GM21825 (cell line): ENCODE results near the gene IQSEC2.

ENCODE experiments used
- ATAC-seq: cut with Tn5 transposase; IDR thresholded peaks from one replicate; pipeline ENCODE4 v1.9.1; 2021; ENCODE audit warnings: mild to moderate bottlenecking, moderate library complexity; ENCODE audit not compliant: unreplicated experiment

Gene IQSEC2

GRCh38 chrX:53249408-53250042 lies 31.9 kb downstream of the IQSEC2 start:
- no peak for ATAC-seq

GRCh38 chrX:53247928-53248327 lies 33.5 kb downstream of the IQSEC2 start:
- no peak for ATAC-seq

DNA sequence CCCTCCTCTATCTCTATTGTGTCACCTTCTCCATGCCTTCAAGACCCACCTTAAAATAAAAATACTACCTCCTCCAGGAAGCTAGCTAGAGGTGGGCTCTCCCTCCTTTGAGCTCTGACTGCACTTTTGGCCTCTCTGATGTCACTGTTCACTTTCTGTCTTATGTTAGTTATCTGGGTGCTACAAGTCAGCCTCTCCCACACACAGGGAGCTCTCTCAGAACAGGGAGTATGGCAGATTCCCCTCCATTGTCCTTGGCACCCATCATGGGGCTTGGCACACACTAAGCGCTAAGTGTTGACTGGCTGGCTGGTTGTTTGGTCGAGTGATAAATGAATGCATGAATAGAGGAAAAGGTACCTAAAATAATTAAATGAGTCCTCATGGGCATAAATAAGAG lies 35.2 kb downstream of the IQSEC2 start:
- no peak for ATAC-seq

- no peak for ATAC-seq
These were observed 36.8 kb downstream of the IQSEC2 start for GRCh38 chrX:53244610-53245009.

GRCh38 chrX:53242310-53242709 lies 39.1 kb downstream of the IQSEC2 start:
- ATAC-seq, result no peak

DNA sequence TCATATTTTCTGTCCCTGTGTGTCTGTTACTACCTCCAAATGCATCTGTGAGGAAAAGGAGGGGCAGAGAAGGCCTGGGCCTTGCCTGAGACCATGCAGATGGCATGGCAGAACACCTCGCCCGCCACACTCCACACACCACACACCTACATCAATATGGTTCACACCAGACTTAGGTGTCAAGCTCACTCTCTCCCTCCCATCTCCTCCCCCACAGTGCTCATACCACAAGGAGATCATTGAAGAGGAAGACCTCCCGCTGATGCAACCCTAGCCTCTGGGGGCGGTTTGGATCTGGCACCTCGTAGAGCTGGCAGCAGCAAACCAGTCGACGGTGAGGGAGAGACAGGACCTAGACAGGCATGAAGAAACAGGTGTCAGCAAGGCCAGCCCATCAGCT lies 39.8 kb downstream of the IQSEC2 start:
- no peak for ATAC-seq

GRCh38 chrX:53239474-53239873 lies 41.9 kb downstream of the IQSEC2 start:
- no peak for ATAC-seq

- no peak for ATAC-seq
These were observed 44.3 kb downstream of the IQSEC2 start for GRCh38 chrX:53237056-53237455.

DNA sequence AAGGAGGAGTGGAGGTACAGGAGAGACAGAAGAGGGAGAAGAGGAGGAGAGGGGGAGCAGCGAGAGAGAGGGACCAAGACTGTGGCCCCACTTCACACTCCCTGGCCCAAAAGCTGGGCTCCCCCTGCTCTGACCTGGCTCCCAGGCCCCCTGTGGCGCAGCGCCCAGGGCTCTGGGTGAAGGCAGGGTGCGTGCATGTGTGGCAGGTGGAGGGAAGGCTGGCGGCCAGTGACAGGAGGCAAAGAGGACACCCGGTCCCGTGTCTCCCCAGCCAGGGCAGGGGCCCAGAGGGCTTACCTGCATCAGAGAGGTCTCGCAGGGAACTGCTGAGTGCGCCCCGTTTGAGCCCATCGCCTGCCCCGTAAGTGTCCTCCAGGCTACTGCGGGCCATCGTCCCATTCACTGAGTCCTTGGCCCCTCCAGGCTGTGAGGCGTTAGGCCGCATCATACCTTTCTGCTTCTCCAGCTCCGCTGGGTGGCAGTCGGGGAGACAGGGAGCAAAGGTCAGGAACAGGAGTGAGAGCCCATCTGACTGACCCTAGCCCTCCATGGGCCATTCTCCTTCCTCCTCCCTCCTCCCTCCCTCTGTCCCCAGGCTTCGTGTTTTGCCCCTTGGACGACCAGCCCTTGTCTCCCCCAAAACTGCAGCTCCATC lies 45.2 kb downstream of the IQSEC2 start:
- ATAC-seq, result no peak

GRCh38 chrX:53235566-53235965 lies 45.8 kb downstream of the IQSEC2 start:
- no peak for ATAC-seq

DNA sequence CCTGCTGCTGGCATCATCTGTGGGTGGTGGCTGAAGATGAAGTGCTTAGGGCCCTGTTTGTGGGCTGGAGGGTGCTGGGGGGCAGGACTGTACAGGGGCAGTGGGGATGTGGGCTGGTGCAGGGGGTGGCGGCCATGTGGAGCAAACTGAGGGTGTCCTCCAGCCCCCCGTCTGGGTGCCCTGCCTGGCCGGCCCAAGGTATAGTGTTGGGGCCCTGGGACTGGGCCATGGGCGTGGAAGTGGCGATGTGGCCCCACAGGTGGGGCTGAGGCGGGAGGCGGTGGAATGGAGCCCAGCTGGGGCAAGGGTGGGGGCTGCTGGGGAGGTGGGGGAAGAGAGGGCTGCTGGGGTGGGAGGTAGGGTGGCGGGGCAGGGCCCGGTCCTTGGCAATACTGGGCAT lies 46.9 kb downstream of the IQSEC2 start:
- no peak for ATAC-seq

DNA sequence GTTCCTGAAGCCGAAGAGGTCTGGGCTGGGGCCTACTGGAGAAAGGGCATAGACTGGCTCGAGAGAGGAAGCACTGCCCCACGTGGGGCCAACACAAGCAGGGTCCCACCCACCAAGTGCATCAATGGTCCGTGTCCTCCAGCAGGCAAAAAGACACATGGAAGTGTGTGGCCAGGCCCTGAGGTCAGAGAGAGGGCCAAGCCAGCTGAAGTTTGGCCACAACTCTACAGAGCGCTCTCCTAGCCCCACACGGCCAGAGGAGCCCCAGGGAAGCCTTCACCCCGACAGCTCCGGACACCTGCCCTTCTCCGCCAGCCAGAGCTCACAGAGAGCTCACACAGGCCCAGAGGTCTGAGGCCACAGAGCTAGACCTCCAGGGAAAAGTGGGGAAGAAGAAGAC lies 47.8 kb downstream of the IQSEC2 start:
- ATAC-seq, result no peak

GRCh38 chrX:53230116-53230515 lies 51.3 kb downstream of the IQSEC2 start:
- ATAC-seq, result no peak

DNA sequence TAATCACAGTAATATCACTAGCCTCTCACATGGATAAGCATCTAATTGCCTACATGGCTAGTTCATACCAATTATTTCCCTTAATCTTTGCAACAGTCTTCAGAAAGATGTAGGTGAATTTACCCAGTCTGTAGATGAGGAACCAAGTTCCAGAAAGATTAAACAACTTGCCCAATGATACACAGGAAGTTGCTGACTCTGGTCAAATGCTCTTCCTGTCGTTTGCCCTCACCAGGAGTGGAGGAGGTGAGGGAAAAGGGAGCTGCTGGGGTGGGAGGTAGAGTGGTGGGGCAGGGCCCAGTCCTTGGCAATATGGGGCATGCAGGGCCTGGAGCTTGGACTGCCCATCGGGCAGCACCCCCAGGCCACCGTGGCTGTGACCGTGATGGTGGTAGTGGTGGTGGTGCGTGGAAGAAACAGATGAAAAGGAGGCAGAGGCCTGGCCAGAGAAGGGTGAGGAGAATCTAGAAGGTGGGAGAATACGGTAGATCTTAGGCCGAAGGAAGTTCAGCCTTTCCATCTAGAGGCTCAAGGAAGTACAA lies 54.1 kb downstream of the IQSEC2 start:
- no peak for ATAC-seq

GRCh38 chrX:53224860-53225797 lies 56.3 kb downstream of the IQSEC2 start, which contains the start of gene KDM5C:
Gene KDM5C, minus strand, starts transcription at chrX:53225207. Its CDS starts 318 bp downstream, at chrX:53224889.
- peak; percentile 80 for ATAC-seq

DNA sequence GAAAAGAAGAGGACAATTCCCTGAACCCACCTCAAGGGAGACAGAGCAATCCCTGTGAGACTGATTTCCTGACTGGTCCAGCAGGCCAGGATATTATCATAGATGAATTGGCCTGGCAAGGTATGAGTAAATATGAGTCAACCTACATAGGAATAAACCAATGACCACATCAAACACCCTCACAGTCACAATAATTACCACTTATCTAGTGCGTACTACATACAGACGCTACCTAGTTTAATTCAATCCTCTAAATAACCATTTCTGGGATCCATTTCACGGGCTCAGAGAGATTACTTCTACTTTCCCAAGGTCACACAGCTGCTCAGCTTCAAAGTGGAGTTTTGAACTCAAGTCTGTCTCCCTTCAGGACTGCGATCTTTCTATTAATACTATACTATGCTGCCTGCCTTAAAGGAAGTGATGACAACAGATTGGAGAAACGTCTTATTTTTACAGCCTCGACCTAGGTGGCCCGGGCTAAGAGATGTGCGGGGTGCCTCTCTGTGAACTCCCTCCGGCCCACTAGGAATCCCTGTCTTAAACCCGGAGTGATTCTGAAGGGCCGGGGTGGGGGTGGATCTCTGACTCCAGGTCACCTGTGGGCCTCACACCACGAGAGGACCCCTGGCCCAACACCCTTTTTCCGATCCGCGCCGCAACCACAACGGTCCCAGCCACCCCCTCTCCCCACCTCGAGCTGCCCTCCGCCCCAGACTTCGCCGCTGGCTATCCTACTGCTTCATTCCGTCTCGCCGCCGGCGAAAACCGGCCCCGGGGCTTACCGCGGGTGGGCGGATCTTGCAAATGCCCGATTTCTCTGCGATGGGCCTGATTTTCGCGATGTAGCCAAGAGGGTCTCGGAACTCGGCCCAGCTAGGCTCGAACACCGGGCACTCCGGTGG lies 57.2 kb downstream of the IQSEC2 start:
- peak; percentile 4 for ATAC-seq

- ATAC-seq, result no peak
These were observed 58.2 kb downstream of the IQSEC2 start for GRCh38 chrX:53223068-53223693.
